ENCODE measurements around the gene BAHD1. TPM values are rescaled to one million over a fixed set of nuclear protein-coding genes. Genes with fewer than 3 reads are reported as not detected.

The BAHD1 gene
- total RNA-seq: 6.8 and 17.5 TPM in 2 replicates

- DNase-seq (ENCODE audit: low read depth): peak; percentile 74
Measured at GRCh38 chr15:40440743-40441564, at the start of gene BAHD1. TSS of gene BAHD1 (plus strand) at chr15:40440953. CDS start at chr15:40458465, 17,512 bp downstream.

DNA sequence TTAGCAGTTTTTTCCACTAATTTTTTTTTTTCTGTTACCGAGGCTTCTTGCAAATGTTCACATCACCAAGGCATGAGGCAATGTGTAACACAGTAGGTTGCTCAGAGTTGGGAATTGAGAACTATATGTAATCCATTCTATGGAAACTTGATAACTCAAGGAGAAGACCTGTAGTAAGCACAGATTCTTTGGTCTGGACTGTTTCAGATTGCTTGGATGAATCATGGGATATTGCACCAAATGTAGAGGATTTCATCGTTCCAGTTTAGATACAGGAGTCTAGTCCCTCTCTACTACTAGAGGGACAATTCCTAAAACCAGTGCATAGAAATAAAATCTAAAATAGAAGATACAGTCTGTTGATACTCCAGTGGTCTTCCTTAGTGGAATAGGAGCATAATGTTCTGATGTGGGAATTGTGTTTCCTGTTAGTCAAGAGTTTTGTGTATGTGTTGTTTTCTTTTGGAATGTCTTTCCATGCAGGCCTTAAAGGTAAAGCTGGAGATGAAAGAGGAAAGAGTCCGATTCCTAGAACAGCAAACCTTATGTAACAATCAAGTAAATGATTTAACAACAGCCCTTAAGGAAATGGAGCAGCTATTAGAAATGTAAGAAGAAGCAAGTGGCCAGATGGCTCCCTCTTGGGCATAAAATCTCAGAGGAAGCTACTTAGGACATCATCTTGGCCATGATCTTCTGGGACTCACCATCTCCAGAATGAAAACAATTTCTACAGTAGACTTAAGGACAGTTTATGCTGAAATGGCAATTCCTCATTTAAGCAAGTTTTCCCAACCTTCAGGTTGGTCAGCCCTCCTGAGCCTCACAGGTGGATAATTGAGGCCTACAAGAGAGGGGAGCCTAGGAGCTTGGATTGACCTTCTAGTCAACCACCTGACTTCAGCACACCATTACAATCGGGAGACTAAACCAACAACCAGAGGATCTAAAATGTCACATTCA is 47.5 kb upstream of the BAHD1 start:
- DNase-seq (ENCODE audit: low read depth): peak; percentile 69

DNA sequence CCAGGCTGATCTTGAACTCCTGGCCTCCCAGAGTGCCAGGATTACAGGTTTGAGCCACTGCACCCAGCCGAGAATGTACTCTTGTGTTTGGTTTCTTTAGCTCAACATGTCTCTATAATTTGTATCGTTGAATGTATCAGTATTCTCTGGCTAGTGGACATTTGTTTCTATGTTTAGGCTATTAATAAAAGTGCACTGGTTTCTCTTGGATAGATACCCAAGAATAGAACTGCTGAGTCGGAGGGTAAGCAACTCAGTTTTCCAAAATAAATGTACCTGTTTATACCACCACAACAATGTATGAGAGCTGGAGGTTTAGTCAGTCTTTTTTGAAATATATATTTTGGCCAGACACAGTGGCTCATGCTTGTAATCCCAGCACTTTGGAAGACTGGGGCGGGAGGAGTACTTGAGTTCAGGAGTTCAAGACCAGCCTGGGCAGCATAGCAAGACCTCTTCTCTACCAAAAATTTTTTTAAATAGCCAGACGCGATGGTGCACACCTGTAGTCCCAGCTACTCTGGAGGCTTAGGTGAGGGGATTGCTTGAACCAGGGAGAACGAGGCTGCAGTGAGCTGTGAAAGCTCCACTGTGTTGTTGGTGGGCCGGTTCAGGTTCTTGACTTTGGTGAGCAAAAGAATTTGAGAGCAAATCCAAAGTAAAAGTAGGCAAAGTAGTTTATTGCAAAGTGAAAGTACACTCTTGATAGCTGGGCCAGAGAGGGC is 42.9 kb upstream of the BAHD1 start:
- DNase-seq (ENCODE audit: low read depth): no peak

DNA sequence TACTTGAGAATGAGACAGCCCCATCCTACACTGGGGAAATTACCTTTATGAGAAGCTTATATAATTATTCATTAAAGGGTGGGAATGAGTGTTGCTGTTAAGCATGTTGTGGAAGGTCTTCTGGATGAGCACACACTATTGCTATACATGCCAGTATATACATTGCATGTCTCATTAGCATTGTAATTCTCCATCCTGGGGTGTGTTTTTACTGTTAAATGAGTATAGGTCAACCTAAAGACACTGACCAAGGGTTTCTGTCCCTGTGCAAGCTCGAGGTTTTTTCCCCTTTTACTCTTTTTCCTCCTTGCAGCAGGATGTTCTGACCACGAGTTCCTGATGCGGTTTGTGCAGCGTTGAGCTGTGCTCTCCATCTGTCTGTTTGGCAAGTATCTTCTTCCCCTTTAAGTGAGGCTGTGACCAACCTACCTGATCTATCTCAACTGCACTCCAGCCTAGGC is 42.3 kb upstream of the BAHD1 start:
- DNase-seq (ENCODE audit: low read depth): no peak

- DNase-seq (ENCODE audit: low read depth): no peak
Measured at GRCh38 chr15:40399370-40399769, 41.4 kb upstream of the BAHD1 start.

GRCh38 chr15:40405501-40406381 is 35.0 kb upstream of the BAHD1 start, which contains the start of gene IVD:
TSS of gene IVD (plus strand) at chr15:40405795. CDS start at chr15:40405828, 33 bp downstream.
- DNase-seq (ENCODE audit: low read depth): peak; percentile 89

- no peak for DNase-seq (ENCODE audit: low read depth)
Measured at GRCh38 chr15:40407330-40407990, 33.3 kb upstream of the BAHD1 start.

DNA sequence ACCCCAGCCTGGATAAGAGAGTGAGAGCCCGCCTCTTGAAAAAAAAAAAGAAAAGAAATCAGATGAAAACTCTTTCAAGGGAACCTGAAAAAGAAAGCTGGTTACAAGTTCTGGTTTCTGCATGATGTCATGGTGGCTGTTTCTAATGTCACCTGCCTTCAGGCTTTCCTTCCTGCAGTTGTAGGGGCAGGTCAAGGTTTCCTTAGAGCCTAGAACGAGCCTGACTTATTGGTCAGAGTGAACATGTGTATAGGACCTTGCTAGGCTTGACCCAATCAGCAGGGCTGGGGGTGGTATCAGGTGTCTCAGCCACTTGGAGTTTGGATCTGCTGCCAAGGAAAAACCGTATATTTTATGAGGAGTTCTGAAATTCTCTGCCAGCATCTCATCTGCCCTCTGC is 31.4 kb upstream of the BAHD1 start:
- DNase-seq (ENCODE audit: low read depth): no peak

DNA sequence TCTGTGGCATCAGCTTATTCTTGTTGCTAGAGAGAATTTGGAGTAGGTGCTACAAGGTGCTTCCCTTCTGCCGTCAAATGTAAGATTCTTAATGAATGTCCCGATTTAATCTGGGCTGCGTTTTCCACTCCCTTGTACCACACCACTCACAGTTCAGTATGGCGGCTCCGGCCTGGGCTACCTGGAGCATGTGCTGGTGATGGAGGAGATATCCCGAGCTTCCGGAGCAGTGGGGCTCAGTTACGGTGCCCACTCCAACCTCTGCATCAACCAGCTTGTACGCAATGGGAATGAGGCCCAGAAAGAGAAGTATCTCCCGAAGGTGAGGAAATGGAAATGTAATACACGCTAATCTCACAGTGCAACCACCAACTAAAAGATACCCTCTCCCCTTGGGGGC is 30.3 kb upstream of the BAHD1 start:
- DNase-seq (ENCODE audit: low read depth): no peak

- peak; percentile 19 for DNase-seq (ENCODE audit: low read depth)
Measured at GRCh38 chr15:40412095-40412759, 28.5 kb upstream of the BAHD1 start.

DNA sequence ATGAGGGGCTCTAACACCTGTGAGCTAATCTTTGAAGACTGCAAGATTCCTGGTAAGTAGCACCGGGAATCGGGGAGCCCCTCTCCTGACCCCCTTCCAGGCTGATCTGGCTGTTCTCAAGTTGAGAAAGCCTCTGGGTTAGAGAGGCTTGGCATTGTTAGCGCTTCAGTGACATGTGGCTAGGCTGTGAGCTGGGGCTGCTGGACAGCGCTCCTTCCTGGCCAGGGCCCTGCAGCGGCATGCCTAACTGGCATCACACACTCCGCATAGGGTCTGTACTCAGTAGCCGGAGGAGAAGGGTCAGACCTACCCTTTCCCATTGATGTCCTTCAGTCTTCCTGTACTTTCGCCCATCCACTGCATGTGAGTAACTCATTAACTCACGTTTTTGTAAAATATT is 27.7 kb upstream of the BAHD1 start:
- no peak for DNase-seq (ENCODE audit: low read depth)

DNA sequence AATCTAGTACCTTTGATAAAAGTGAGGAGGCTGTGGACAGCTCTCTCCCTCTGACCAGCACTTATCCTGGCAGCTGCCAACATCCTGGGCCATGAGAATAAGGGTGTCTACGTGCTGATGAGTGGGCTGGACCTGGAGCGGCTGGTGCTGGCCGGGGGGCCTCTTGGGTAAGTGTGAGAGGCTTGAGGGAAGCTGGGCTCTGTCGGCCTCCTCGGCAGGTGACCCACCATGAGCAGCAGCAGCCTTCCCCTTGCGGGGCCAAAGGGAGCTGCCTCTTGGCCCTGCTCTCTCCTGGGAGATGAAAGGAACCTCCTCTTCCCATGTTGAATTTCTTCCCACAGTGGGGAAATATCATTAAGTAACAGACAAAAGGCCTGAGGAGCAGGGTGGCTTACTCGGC is 25.9 kb upstream of the BAHD1 start:
- DNase-seq (ENCODE audit: low read depth): no peak

DNA sequence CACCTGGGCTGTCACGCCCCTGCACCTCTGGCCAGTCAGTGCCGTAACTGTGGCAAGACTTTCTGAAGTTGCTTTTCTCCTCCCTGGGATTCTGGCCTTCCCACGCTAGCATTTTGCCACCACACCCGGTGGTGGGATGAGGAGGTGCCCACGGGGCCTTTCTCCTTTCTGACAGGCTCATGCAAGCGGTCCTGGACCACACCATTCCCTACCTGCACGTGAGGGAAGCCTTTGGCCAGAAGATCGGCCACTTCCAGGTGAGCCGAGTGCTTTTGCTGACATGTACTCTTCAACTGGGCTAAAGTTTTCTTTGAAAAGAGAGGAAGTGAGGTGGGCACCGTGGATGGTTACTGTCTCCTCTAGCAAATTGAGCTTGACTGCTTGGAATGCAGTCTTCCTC is 25.5 kb upstream of the BAHD1 start:
- no peak for DNase-seq (ENCODE audit: low read depth)

DNA sequence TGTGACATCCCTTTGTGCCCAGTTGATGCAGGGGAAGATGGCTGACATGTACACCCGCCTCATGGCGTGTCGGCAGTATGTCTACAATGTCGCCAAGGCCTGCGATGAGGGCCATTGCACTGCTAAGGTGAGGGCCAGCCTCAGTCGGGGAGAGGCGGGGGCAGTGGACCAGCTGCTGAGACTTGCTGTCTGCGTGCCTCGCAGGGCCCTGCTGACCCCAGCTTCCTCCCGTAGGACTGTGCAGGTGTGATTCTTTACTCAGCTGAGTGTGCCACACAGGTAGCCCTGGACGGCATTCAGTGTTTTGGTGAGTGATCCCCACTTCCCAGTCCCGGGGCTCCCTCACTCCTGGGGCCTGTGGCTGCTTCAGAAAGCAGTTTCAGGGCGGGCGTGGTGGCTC is 24.7 kb upstream of the BAHD1 start:
- DNase-seq (ENCODE audit: low read depth): no peak

DNA sequence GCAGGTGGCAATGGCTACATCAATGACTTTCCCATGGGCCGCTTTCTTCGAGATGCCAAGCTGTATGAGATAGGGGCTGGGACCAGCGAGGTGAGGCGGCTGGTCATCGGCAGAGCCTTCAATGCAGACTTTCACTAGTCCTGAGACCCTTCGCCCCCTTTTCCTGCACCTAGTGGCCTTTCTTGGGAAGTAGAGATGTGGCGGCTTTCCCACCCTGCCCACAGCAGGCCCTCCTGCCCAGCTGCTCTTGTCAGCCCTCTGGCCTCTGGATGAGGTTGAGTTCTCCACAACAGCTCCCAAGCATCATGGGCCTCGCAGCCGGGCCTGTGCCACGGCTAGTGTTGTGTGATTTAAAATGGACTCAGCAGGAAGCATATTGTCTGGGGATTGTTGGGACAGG is 22.6 kb upstream of the BAHD1 start:
- no peak for DNase-seq (ENCODE audit: low read depth)

DNA sequence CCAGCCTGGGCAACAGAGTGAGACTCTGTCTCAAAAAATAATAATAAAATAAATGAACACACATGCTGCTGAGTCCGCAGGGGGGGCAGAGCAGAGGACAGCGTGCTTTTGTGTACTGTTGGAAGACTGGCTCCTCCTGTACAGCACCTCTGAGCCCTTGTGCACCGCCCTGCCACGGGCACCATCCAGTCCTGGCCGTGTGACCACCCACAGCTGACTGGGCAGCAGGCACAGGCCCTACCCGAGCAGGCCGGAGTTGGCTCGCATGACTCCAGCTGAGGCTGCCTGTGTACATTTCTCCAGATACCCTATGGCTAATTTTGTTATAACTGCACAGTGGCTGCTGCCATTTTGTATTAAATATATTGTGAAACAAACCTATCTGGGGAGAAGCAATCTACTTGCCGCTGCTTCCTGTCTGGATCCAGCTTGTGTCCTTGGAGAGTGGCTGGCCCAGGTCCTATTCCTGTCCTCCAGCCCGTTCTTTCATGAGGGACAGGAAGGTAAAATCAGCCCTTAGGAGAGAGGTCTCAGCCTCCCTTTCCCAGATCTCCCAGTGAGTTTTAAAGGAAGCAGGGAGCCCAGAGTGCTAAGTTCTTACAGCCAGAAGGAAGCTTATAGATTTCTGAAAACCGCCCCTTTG is 20.6 kb upstream of the BAHD1 start:
- DNase-seq (ENCODE audit: low read depth): no peak

GRCh38 chr15:40420793-40421192 is 20.0 kb upstream of the BAHD1 start:
- DNase-seq (ENCODE audit: low read depth): peak; percentile 13

GRCh38 chr15:40421246-40422157 is 19.3 kb upstream of the BAHD1 start:
- no peak for DNase-seq (ENCODE audit: low read depth)
